Gastroesophageal sphincter (tissue), 4 donors: Measurements from ENCODE around the gene GSPT1. TPM values are rescaled to one million over a fixed set of nuclear protein-coding genes. Genes with fewer than 3 reads are reported as not detected.

Experiments
- ATAC-seq: fragments of 150-250 bp; one replicate; pipeline ENCODE4 v1.9.1; 2016; ENCODE audit warnings: mild to moderate bottlenecking, moderate library complexity
- H3K27ac ChIP-seq, 4 donors: fragments of 200-600 bp; sonication (generic) in 3 of 4; 1 replicate in 3 of 4; 2 replicates in 1 of 4; pipeline ENCODE4 v1.5.1; 2016 to 2019
- H3K27me3 ChIP-seq: fragments of 200-600 bp; sonication (generic); one replicate; pipeline ENCODE4 v1.5.1; 2019
- H3K36me3 ChIP-seq, 2 donors: fragments of 200-600 bp; sonication (generic); one replicate each; pipeline ENCODE4 v1.5.1; 2019; ENCODE audit warnings: control low read depth in 1 of 2
- H3K4me1 ChIP-seq, 3 donors: fragments of 200-600 bp; sonication (generic); 1 replicate in 2 of 3; 2 replicates in 1 of 3; pipeline ENCODE4 v1.5.1; 2016 to 2019; ENCODE audit warnings: control low read depth in 2 of 3
- H3K4me3 ChIP-seq, 2 donors: fragments of 200-600 bp; sonication (generic); one replicate each; pipeline ENCODE4 v1.5.1; 2019; ENCODE audit warnings: mild to moderate bottlenecking in 1 of 2, moderate library complexity in 1 of 2
- H3K9me3 ChIP-seq, 3 donors: fragments of 200-600 bp; sonication (generic); one replicate each; pipeline ENCODE4 v1.5.1; 2017 to 2019; ENCODE audit warnings: control low read depth in 2 of 3
- EP300 ChIP-seq: sonication (generic); formaldehyde crosslinking; IDR thresholded peaks from one replicate; pipeline ENCODE4 v1.6.1; 2017; ENCODE audit warnings: antibody characterized with exemption, mild to moderate bottlenecking
- POLR2A ChIP-seq, 2 donors: fragments of 450-650 bp; IDR thresholded peaks; one replicate each; pipeline ENCODE4 v1.6.1; 2017; ENCODE audit warnings: antibody characterized with exemption in 2 of 2, mild to moderate bottlenecking in 2 of 2, moderate library complexity in 1 of 2
- POLR2AphosphoS5 ChIP-seq: sonication (generic); formaldehyde crosslinking; IDR thresholded peaks from one replicate; pipeline ENCODE4 v1.6.1; 2017; ENCODE audit warnings: antibody characterized with exemption
- WGBS, 2 donors: methylation state at CpG; one replicate each; pipeline ENCODE4 v1.1.5; 2018; ENCODE audit warnings: low coverage in 1 of 2; 5-methylcytosine and 5-hydroxymethylcytosine counted together
- total RNA-seq, 4 donors: library from RNA; depleted of rRNA; stranded (reverse); fragments of >200 nt; gene quantifications; one replicate each; pipeline ENCODE4 v1.1.0, GENCODE V29; 2016
- TF ChIP-seq, protein P1 (sequence below), 4 experiments: fragments of 200-600 bp in 2 of 4; fragments of 450-650 bp in 2 of 4; sonication (generic) in 1 of 4; IDR thresholded peaks; one replicate each; pipeline ENCODE4 v1.5.1; 2017 to 2019; ENCODE audit warnings: antibody characterized with exemption in 4 of 4, mild to moderate bottlenecking in 2 of 4, moderate library complexity in 2 of 4

The GSPT1 gene
- total RNA-seq, 4 donors from 2014 or later: 55.3 to 86.2 (median 72.6) TPM

DNA sequence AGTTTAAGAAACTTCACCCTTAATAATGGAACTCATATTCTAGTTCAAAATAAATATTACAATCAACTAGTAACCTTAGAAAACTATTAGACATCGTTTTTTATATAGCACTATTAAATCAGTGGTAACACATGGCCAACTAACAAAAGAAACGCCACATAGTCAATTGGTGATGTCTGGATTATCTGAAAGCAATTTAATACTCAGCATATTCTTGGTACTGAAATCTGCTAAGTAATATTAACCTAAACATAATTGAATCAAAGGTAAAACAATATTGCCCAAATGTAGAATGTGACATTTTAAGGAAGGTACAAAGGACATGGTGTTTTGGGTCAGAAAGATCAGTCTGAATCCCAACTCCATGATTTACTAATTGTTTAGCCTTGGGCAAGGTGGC is 53.3 kb downstream of the GSPT1 start:
- H3K9me3 ChIP-seq: no peaks in the 10 kb centered on the region
- no peak overlapping the region for H3K27ac ChIP-seq
- H3K27me3 ChIP-seq: no peaks in the 10 kb centered on the region
- H3K4me1 ChIP-seq: peaks cover 0 to 14% (median 0%) of the 10 kb centered on the region in 3 donors
- TF ChIP-seq EP300 (no peak), POLR2A (IDR thresholded peaks at IDR 0.05) (no peak), POLR2AphosphoS5 (no peak)
- TF ChIP-seq, protein P1, sequence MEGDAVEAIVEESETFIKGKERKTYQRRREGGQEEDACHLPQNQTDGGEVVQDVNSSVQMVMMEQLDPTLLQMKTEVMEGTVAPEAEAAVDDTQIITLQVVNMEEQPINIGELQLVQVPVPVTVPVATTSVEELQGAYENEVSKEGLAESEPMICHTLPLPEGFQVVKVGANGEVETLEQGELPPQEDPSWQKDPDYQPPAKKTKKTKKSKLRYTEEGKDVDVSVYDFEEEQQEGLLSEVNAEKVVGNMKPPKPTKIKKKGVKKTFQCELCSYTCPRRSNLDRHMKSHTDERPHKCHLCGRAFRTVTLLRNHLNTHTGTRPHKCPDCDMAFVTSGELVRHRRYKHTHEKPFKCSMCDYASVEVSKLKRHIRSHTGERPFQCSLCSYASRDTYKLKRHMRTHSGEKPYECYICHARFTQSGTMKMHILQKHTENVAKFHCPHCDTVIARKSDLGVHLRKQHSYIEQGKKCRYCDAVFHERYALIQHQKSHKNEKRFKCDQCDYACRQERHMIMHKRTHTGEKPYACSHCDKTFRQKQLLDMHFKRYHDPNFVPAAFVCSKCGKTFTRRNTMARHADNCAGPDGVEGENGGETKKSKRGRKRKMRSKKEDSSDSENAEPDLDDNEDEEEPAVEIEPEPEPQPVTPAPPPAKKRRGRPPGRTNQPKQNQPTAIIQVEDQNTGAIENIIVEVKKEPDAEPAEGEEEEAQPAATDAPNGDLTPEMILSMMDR (IDR thresholded peaks at IDR 0.05): no peak
- H3K4me3 ChIP-seq: no peak overlapping the region
- H3K36me3 ChIP-seq: no peaks in the 10 kb centered on the region
- ATAC-seq: no peak
- 83% methylated on average over 2 of the region's 2 CpGs for WGBS, 2 donors

DNA sequence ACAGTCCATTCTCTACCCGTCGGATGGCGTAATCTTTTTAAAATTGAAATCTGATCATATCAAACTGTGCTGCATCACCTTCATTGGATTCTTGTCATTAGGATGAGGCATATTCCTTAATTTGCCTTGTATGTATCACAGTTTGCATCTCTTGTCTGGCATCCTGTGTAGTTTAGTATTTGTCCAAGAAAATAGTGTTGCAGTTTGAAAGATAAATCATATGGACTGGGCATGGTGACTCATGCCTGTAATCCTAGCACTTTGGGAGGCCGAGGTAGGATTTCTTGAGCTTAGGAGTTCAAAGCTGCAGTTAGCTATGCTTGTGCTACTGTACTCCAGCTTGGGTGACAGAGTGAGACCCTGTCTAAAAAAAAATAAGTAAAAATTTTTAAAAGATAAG is 58.6 kb downstream of the GSPT1 start:
- H3K9me3 ChIP-seq: no peaks in the 10 kb centered on the region
- no peak for ATAC-seq
- TF ChIP-seq POLR2AphosphoS5 (no peak), POLR2A (IDR thresholded peaks at IDR 0.05) (no peak), EP300 (no peak)
- TF ChIP-seq, protein P1 (IDR thresholded peaks at IDR 0.05): no peak
- H3K4me1 ChIP-seq: peaks cover 0 to 30% (median 9%) of the 10 kb centered on the region in 3 donors
- H3K27me3 ChIP-seq: no peaks in the 10 kb centered on the region
- H3K27ac ChIP-seq: no peak overlapping the region
- H3K36me3 ChIP-seq: no peaks in the 10 kb centered on the region
- 70 to 88% methylated on average over 3 to 4 of the region's 4 CpGs for WGBS, 2 donors
- no peak overlapping the region for H3K4me3 ChIP-seq

DNA sequence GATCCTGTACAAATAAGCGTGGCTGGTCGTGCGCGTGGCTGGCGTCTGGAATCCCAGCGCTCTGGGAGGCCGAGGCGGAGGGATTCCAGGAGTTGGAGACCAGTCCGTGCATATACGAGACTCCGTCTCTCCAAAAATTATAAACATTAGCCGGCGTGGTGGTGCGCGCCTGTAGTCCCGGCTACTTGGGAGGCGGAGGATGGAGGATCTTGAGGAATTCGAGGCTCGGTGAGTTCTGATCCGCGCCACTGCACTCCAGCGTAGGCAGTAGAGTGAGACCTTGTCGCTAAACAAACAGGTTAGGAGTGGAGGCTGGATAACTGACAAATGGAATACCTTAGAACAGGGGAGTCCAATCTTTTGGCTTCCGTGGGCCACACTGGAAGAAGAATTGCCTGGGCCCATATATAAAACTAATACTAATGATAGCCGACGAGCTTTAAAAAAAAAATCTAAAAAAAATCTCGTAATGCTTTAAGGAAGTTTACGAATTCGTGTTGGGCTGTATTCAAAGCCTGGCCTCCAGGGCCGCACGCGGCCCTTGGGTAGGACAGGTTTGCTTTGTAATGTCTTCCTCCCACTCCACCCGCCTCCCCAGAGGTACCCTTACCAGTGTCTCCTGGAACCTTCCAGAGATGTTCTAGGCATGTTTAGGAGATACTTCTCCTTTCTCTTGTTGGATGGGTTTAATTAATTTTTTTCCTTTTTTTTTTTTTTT is 63.5 kb downstream of the GSPT1 start:
- no peak for ATAC-seq
- H3K9me3 ChIP-seq: no peaks in the 10 kb centered on the region
- peak overlapping the region; percentile 68 to 87 for H3K4me3 ChIP-seq
- no peaks in the 10 kb centered on the region for H3K27me3 ChIP-seq
- TF ChIP-seq POLR2AphosphoS5 (no peak), EP300 (no peak)
- WGBS, 2 donors: 58 to 64% methylated on average over 12 to 14 of the region's 33 CpGs
- H3K36me3 ChIP-seq: peaks cover 0 to 26% of the 10 kb centered on the region in 2 donors
- peaks cover 0 to 63% (median 16%) of the 10 kb centered on the region in 3 donors for H3K4me1 ChIP-seq
- peak overlapping the region; percentile 71 to 90 (median 89) for H3K27ac ChIP-seq

DNA sequence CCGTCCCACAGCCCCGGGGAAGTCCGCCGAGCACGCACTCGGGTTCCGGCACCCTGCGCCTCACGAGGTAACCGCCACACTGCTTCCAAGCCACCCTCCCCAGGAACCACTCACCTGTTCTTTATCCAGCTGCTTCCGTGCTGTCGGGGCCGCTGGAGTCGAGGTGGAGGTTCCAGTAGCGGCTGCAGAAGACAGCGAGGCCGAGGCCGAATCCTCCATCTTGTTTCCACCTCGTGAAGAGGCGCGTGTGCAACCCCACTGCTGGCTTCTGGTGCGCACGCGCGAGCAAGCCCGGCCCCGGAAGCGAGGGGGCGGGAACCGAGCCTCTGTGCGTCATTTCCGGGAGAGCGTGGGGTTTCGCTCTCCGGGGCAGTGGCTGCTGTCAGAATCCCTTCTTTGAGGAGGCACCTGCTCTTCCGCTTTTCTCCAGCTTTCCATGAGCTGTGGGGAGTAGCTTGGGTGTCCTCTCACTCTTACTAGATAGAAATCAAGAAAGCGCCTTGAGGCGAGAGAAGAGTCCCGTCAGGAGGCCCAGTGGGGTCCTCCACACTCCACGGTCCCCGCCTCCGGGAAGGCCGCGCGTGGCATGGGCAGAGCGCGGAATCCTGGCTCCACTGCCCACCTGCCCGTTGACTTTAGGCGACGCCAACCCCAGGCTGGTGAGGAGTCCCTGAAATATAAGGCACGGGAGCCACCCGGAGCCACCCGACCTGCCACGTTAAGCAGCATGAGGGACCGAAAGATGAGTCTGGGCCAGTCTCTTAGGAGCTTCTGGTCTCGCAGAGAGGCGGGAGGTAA is 64.3 kb downstream of the GSPT1 start, which contains the start of gene RSL1D1:
Gene RSL1D1, minus strand, starts transcription at position 249 of the 798 bp plus-strand sequence. Its CDS starts 30 bp downstream, at position 219.
- TF ChIP-seq POLR2A (IDR thresholded peaks at IDR 0.05) (peak; percentile 75 to 83), EP300 (no peak), POLR2AphosphoS5 (peak; percentile 83)
- TF ChIP-seq, protein P1 (IDR thresholded peaks at IDR 0.05): no peak
- H3K9me3 ChIP-seq: no peaks in the 10 kb centered on the region
- 0% methylated on average over 3 of the region's 57 CpGs for WGBS, 2 donors
- peak within 1 kb of the TSS; percentile 68 to 87 for H3K4me3 ChIP-seq
- peaks cover 0 to 57% (median 16%) of the 10 kb centered on the region in 3 donors for H3K4me1 ChIP-seq
- H3K27ac ChIP-seq: peak within 1 kb of the TSS; percentile 71 to 90 (median 89)
- peak; percentile 99 for ATAC-seq
- no peaks in the 10 kb centered on the region for H3K27me3 ChIP-seq
- peaks cover 0 to 34% of the 10 kb centered on the region in 2 donors for H3K36me3 ChIP-seq

DNA sequence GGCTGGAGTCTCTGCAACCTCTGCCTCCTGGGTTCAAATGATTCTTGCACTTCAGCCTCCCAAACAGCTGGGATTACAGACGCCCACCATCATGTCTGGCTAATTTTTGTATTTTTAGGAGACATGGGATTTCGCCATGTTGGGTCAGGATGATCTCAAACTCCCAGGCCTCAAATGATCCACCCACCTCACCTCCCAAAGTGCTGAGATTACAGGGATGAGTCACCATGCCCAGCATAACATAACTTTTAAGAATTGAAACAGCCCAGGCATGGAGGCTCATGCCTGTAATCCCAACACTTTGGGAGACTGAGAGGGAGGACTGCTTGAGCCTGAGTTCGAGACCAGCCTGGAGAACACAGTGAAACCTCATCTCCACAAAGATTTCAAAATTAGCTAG is 66.9 kb downstream of the GSPT1 start:
- TF ChIP-seq, protein P1 (IDR thresholded peaks at IDR 0.05): no peak
- TF ChIP-seq POLR2AphosphoS5 (no peak), POLR2A (IDR thresholded peaks at IDR 0.05) (no peak), EP300 (no peak)
- peaks cover 0 to 47% (median 16%) of the 10 kb centered on the region in 3 donors for H3K4me1 ChIP-seq
- 60 to 80% methylated on average over 1 of the region's 3 CpGs for WGBS, 2 donors
- H3K27ac ChIP-seq: no peak overlapping the region
- H3K9me3 ChIP-seq: no peaks in the 10 kb centered on the region
- H3K4me3 ChIP-seq: no peak overlapping the region
- H3K36me3 ChIP-seq: peaks cover 0 to 60% of the 10 kb centered on the region in 2 donors
- ATAC-seq: no peak
- H3K27me3 ChIP-seq: no peaks in the 10 kb centered on the region
